ENCODE results near the gene LLGL2.

DNA sequence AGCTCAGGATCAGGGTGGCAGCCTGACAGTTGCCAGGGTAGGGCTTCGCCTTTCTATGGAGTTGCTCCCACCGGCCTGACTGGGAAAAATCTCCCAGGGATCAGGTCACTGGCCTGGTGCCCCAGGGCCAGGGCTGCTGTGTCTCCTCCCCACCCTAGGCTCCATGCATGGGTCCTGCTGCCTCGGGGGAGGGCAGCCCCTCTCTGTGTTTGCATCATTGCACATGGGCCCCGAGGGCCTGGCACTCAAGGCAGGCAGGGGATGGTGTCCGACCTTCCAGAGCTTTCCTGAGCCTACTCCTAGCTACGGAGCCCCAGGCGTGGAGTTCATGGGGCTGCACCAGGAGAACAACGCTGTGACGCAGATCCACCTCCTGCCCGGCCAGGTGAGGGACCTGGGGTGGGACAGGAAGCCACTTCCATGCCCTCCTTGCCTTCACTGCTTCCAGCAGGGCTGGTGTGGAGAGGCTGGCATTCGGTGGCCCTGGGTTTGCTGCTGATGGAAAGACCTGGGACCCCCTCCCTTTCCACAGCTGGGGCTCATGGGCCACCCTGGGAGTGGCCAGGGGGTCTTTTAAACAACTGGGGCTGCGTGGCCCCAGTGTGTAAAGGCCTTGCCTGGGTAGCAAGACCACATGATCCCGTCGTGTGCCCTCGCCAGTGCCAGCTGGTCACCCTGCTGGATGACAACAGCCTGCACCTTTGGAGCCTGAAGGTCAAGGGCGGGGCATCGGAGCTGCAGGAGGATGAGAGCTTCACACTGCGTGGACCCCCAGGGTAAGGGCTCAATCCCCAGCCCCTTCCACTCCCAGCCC, 32.6 kb downstream of the LLGL2 start:
- TF ChIP-seq POLR2AphosphoS5 (IDR thresholded peaks at IDR 0.05), result no peak
- TF ChIP-seq, protein P1, sequence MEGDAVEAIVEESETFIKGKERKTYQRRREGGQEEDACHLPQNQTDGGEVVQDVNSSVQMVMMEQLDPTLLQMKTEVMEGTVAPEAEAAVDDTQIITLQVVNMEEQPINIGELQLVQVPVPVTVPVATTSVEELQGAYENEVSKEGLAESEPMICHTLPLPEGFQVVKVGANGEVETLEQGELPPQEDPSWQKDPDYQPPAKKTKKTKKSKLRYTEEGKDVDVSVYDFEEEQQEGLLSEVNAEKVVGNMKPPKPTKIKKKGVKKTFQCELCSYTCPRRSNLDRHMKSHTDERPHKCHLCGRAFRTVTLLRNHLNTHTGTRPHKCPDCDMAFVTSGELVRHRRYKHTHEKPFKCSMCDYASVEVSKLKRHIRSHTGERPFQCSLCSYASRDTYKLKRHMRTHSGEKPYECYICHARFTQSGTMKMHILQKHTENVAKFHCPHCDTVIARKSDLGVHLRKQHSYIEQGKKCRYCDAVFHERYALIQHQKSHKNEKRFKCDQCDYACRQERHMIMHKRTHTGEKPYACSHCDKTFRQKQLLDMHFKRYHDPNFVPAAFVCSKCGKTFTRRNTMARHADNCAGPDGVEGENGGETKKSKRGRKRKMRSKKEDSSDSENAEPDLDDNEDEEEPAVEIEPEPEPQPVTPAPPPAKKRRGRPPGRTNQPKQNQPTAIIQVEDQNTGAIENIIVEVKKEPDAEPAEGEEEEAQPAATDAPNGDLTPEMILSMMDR (IDR thresholded peaks at IDR 0.05 in 8 of 11, conservative IDR thresholded peaks at IDR 0.05 in 3 of 11), result no peak
- no peak for TF ChIP-seq POLR2A (IDR thresholded peaks at IDR 0.05)
